Right lung (tissue), 5 donors: Measurements from ENCODE around the gene GAS6. TPM values are rescaled to one million over a fixed set of nuclear protein-coding genes. Genes with fewer than 3 reads are reported as not detected.

Experiments used
- DNase-seq, 2 donors: peaks; one replicate each; pipeline ENCODE4 v3.0.0-alpha.2; 2013
- polyA plus RNA-seq, 5 donors: library from polyadenylated mRNA; unstranded; fragments of 120-200 nt; gene quantifications; one replicate each; pipeline versions ENCODE4 v1.2.1 to v1.2.3, GENCODE V29; 2013; ENCODE audit warnings: inconsistent platforms in 1 of 5, low replicate concordance in 1 of 5; ENCODE audit not compliant: insufficient read length in 5 of 5, insufficient read depth in 1 of 5

Gene GAS6
- polyA plus RNA-seq, 5 donors = 20.7 to 44.3 (median 30.2) TPM

DNA sequence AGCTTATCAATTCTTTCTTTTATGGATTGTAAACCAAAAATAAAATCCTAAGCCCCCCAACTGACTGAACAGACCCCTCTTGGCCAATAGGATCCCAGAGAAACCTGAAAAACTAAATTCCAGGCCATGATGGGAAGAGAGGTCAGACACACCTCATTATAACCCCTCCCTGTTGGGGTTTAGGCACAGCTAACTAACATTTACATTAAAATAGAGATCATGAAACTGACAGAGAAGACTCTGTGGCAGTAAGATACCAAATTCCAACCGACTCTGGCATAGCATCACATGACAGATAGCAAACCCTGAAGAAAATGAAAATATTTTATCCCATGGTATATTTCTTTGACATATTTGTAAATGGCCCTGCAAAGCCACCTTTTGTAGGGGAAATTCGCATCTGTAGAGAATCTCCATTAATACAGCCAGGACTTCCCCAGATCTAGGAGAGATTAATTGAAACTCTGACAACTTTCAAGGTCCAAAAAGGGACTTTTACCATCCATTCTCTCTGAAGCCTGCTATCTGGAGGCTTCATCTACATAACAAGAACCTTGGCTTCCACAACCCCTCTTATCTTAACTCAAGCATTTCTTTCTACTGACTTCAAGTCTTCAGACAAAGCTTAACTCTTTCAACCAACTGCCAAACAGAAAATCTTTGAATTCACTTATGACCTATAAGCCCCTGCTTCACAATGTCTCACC lies 27.1 kb upstream of the GAS6 start:
- no peak for DNase-seq

- no peak for DNase-seq
These were observed 25.6 kb upstream of the GAS6 start for GRCh38 chr13:113889467-113889866.

DNA sequence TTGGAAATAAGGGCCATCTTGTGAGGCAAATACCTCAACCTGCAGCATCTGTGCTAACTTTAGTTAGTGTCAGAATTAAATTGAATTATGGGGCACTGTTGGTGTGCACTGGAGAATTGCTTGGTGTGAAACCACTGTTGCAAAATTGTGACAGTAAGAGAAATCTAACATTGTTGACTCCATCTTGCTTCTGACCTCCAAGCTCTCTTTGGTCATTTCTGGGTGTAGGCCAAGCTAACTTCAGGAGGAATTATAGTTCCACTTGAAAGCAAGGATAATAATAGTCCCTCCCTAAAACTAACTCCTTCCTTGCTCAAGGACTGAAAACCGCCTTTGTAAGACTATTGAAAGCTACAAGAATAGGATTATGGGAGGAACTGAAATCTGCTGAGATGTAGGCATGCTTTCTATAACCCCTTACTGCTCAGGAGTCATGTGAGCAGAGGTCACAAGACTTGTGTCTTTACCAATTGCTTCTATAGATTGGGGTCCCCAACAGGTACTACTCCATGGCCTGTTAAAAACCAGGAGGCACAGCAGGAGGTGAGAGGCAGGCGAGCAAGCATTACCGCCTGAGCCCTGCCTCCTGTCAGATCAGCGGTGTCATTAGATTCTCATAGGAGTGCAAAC lies 24.9 kb upstream of the GAS6 start:
- no peak for DNase-seq

- DNase-seq = no peak
These were observed 23.9 kb upstream of the GAS6 start for GRCh38 chr13:113887700-113888201.

- DNase-seq = no peak
These were observed 22.8 kb upstream of the GAS6 start for GRCh38 chr13:113886561-113887112.

DNA sequence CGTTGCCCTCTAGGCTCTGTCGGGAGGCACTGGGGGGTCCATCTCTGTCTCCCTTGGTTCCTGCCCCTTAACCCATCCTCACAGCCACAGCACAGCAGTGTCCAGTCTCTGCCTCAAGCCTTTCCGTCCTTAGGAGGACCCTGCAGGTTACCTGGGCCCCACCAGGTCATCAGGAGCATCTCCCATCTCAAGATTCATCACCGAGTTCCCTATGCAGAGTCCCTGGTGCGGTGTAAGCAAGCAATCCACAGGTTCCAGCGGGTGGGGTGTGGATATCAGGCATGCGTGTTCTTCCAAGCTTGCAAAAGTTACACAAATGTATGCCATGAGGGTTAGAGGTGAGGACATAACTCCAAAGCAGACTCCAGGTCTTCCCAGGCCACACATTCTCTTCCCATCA lies 20.9 kb upstream of the GAS6 start:
- DNase-seq = no peak

DNA sequence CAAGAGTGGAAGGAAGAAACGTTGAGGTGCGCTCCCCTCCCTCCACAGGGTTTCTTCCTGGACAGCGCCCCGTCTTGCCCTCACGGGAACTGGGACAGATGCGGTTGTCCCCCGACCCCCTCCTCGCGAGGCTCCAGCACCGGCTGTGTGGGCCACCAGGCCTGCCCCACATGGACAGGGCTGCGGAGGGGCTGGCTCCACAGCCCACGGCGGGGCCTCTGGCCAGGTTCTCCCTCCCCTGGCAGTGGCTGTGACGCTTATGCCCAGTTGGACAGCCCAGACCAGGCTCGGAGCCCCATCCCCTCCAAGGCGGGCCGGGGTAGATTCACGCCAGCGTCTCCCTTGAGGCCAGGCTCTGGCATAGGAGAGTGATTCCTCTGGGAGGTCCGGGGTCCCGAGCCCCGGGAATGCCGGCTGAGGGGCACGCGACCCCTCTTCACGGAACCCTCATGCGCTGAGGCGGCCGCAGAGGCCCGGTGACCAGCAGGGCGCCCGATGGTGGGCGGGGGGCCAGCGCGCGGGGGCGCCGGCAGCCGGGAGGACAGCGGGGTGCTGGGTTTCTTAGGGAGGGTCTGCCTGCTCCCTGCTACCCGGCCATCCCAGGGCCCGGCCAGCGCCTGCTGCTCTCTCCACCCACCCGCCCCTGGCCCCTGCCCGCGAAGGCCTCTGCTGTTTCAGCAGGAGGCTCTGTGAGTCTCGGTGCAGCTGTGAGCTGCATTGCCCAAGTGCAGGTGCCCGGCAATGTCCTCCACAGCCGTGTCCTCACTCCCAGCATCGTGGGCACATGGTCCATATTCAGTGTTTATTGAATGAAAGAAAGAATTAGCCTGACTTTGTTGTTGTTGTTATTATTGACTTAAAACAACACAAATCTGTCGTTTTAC lies 20.3 kb upstream of the GAS6 start:
- no peak for DNase-seq

DNA sequence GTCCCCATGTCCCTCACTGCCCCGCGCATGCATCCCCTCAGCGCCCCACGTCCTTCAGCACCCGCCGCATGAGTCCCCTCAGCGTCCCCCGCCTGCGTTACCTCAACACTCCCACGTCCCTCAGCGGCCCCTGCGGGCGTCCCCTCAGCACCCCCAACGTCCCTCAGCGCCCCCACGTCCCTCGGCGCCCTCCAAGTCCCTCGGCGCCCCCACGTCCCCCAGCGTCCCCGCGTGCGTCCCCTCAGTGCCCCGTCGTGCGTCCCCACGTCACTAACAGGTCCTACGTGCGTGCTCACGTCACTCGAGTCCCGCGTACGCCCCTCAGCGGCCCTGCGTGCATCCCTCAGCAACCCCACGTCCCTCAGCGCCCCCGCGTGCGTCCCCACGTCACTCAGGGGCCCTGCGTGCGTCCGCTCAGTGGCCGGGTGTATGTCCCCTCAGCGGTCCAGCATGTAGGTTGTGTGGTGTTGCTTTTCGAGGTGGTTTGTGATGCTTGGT lies 19.5 kb upstream of the GAS6 start:
- DNase-seq = no peak

DNA sequence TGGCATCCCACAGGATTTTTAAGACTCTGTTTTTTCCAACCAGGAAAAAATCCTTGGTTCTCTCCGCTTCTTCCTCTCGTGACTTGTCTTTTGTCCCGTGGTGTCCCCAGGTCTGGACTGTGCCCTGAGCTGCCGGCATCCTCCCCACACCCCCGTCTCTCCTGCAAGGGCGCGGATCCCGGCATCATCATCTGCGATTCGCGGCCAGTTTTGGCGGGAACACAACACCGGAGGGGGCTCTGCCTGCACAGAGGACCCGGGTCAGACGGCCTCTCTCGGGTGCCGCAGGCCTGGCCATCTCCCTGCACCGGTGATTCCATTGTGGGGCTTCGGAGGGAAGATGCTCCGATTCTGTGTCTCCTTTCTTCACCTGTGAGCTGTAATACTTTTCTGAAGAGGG lies 18.8 kb upstream of the GAS6 start:
- no peak for DNase-seq

GRCh38 chr13:113882267-113882630 lies 18.4 kb upstream of the GAS6 start:
- no peak for DNase-seq

GRCh38 chr13:113881614-113882266 lies 17.9 kb upstream of the GAS6 start:
- DNase-seq = no peak

- DNase-seq = no peak
These were observed 17.1 kb upstream of the GAS6 start for GRCh38 chr13:113880651-113881611.

DNA sequence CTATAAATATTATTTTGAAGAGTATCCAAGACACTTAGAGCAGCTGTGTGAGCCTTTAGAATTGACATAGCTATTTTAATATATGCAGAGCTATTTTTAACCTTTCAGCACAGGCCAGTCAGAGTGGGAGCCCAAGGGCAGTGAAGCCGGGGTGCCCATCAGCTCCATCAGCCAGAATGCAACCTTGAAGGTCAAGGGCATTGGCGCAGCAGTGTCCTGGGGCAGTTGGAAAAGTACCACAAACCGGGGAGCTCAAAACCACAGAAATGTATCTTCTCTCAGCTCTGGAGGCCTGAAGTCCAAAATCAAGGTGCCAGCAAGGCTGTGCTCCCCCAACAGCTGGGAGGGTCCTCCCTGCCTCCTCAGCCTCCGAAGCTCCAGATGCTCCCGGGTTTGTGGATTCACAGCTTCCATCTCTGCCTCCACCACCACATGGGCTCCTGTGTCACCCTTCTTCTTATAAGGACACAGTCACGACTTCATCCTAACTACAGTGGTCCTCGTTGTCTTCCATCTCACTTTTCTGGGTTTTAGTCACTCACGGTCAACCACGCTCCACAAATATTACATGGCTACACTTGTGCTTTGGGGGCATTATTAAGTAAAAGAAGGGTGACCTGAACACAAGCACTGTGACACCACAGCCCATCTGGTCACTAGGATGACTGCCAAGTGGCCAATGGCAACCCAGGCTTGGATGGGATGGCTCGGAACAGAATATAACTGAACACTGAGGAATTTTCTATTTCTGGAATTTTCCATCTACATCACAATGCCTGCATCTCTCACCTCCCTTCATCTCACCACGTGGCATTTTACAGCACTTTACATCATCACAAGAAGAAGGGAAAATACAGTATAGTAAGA lies 15.9 kb upstream of the GAS6 start:
- DNase-seq = no peak

DNA sequence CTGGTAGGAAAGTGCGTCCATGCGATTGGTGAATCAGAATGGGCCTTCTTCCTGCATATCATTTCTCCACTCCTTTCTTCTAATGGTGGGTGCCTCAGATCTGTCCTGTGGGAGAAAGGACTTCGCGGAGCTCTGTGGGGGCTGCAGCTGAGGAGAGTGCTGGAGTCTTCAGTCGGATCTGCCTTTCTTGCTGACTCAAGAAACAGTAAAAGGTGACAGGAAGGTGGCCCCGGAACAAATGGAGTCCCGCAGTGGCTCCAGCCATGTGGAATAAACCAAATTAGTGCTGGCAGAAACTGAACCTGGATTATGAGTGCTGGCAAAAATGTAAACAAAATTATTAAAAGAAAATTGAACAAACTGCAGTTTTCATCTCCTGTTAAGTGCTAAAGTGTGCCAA lies 15.1 kb upstream of the GAS6 start:
- DNase-seq = no peak

- DNase-seq = no peak
These were observed 13.5 kb upstream of the GAS6 start for GRCh38 chr13:113877149-113877990.

DNA sequence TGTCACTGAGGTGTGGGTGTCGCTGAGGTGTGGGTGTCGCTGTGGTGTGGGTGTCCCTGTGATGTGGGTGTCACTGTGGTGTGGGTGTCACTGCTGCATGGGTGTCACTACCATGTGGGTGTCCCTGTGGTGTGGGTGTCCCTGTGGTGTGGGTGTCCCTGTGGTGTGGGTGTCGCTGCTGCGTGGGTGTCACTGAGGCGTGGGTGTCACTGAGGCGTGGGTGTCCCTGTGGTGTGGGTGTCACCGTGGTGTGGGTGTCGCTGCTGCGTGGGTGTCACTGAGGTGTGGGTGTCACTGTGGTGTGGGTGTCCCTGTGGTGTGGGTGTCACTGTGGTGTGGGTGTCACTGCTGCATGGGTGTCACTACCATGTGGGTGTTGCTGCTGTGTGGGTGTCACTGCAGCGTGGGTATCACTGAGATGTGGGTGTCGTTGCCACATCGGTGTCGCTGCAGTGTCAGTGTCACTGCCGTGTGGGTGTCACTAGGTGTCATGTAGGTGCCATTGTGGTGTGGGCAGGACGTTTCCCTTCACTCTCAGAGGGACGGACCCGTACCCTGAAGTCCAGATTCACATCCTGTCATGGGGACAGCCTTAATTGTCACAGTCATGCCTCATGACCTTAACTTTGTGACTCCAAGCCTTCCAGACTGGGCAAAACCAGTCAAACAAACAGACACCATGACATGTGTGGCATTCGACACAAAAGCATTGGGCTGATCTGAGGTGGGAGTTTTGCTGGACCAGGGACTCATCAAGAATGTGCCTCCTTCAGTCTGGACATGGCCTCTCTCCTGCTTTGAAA lies 12.7 kb upstream of the GAS6 start:
- no peak for DNase-seq

DNA sequence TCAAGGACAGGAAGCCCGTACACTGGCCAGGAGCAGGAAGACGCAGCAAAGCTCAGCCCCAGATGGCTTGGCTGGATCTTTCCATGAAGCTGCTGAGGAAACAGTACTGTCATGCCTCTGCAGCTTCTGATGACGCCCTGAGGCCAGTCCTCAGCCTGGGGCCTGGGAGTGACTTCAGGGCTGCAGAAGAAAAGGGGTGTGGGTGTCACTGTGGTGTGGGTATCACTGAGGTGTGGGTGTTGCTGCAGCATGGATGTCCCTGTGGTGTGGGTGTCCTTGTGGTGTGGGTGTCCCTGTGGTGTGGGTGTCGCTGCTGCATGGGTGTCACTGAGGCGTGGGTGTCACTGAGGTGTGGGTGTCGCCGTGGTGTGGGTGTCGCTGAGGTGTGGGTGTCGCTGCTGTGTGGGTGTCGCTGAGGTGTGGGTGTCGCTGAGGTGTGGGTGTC lies 12.0 kb upstream of the GAS6 start:
- no peak for DNase-seq
